Stimulated activated naive CD8-positive, alpha-beta T cell treated with anti-CD3 and anti-CD28 coated beads, Interleukin-15, Interleukin-2, amounts not matched to agents 100 ng/mL and 50 ng/mL, for 24 hours (primary cell): Measurements from ENCODE around the gene QRFP.

Experiments
- H3K27ac Mint-ChIP-seq: one replicate; pipeline ENCODE4 v1.8.0; 2021; ENCODE audit warnings: mild to moderate bottlenecking, mixed read lengths
- H3K27me3 Mint-ChIP-seq: one replicate; pipeline ENCODE4 v1.8.0; 2021; ENCODE audit warnings: mixed read lengths
- H3K36me3 Mint-ChIP-seq: one replicate; pipeline ENCODE4 v1.8.0; 2021; ENCODE audit warnings: low read depth, mixed read lengths
- H3K4me1 Mint-ChIP-seq: one replicate; pipeline ENCODE4 v1.8.0; 2021; ENCODE audit warnings: low read depth, mixed read lengths
- H3K4me3 Mint-ChIP-seq: one replicate; pipeline ENCODE4 v1.8.0; 2021; ENCODE audit warnings: mild to moderate bottlenecking, mixed read lengths
- H3K9me3 Mint-ChIP-seq: one replicate; pipeline ENCODE4 v1.8.0; 2021; ENCODE audit warnings: mixed read lengths

The QRFP gene

GRCh38 chr9:130905125-130905901 lies 8.7 kb upstream of the QRFP start:
- Mint-ChIP-seq H3K4me1 (no peaks in the 10 kb centered on the region), H3K27me3 (no peaks in the 10 kb centered on the region), H3K36me3 (no peaks in the 10 kb centered on the region), H3K27ac (no peak overlapping the region), H3K9me3 (no peaks in the 10 kb centered on the region), H3K4me3 (no peak overlapping the region)

- no peaks in the 10 kb centered on the region for H3K27me3 Mint-ChIP-seq
- H3K27ac Mint-ChIP-seq: no peak overlapping the region
- no peak overlapping the region for H3K4me3 Mint-ChIP-seq
- no peaks in the 10 kb centered on the region for H3K9me3 Mint-ChIP-seq
- no peaks in the 10 kb centered on the region for H3K4me1 Mint-ChIP-seq
- H3K36me3 Mint-ChIP-seq: no peaks in the 10 kb centered on the region
Measured at GRCh38 chr9:130904070-130905044, 7.7 kb upstream of the QRFP start.

GRCh38 chr9:130903194-130904069 lies 6.8 kb upstream of the QRFP start:
- Mint-ChIP-seq H3K27ac (no peak overlapping the region), H3K9me3 (no peaks in the 10 kb centered on the region), H3K36me3 (no peaks in the 10 kb centered on the region), H3K27me3 (no peaks in the 10 kb centered on the region), H3K4me3 (no peak overlapping the region), H3K4me1 (no peaks in the 10 kb centered on the region)

- H3K36me3 Mint-ChIP-seq: no peaks in the 10 kb centered on the region
- no peak overlapping the region for H3K4me3 Mint-ChIP-seq
- no peak overlapping the region for H3K27ac Mint-ChIP-seq
- H3K4me1 Mint-ChIP-seq: no peaks in the 10 kb centered on the region
- no peaks in the 10 kb centered on the region for H3K27me3 Mint-ChIP-seq
- no peaks in the 10 kb centered on the region for H3K9me3 Mint-ChIP-seq
Measured at GRCh38 chr9:130902204-130903185, 5.9 kb upstream of the QRFP start.

- H3K27ac Mint-ChIP-seq: no peak overlapping the region
- H3K4me1 Mint-ChIP-seq: no peaks in the 10 kb centered on the region
- H3K27me3 Mint-ChIP-seq: no peaks in the 10 kb centered on the region
- H3K9me3 Mint-ChIP-seq: no peaks in the 10 kb centered on the region
- H3K36me3 Mint-ChIP-seq: no peaks in the 10 kb centered on the region
- H3K4me3 Mint-ChIP-seq: no peak overlapping the region
Measured at GRCh38 chr9:130901498-130902203, 5.0 kb upstream of the QRFP start.

GRCh38 chr9:130900701-130901497 lies 4.3 kb upstream of the QRFP start:
- Mint-ChIP-seq H3K4me1 (no peaks in the 10 kb centered on the region), H3K27me3 (no peaks in the 10 kb centered on the region), H3K27ac (no peak overlapping the region), H3K9me3 (no peaks in the 10 kb centered on the region), H3K4me3 (no peak overlapping the region), H3K36me3 (no peaks in the 10 kb centered on the region)

- H3K4me3 Mint-ChIP-seq: no peak overlapping the region
- no peak overlapping the region for H3K27ac Mint-ChIP-seq
- H3K4me1 Mint-ChIP-seq: no peaks in the 10 kb centered on the region
- H3K9me3 Mint-ChIP-seq: no peaks in the 10 kb centered on the region
- no peaks in the 10 kb centered on the region for H3K36me3 Mint-ChIP-seq
- no peaks in the 10 kb centered on the region for H3K27me3 Mint-ChIP-seq
Measured at GRCh38 chr9:130899051-130899748, 2.6 kb upstream of the QRFP start.

GRCh38 chr9:130898552-130898852 lies 1.9 kb upstream of the QRFP start:
- H3K27ac Mint-ChIP-seq: no peak overlapping the region
- no peak overlapping the region for H3K4me3 Mint-ChIP-seq
- H3K9me3 Mint-ChIP-seq: no peaks in the 10 kb centered on the region
- H3K27me3 Mint-ChIP-seq: no peaks in the 10 kb centered on the region
- no peaks in the 10 kb centered on the region for H3K4me1 Mint-ChIP-seq
- H3K36me3 Mint-ChIP-seq: no peaks in the 10 kb centered on the region

GRCh38 chr9:130897848-130898551 lies 1.4 kb upstream of the QRFP start:
- H3K4me3 Mint-ChIP-seq: no peak overlapping the region
- H3K27ac Mint-ChIP-seq: no peak overlapping the region
- no peaks in the 10 kb centered on the region for H3K4me1 Mint-ChIP-seq
- no peaks in the 10 kb centered on the region for H3K36me3 Mint-ChIP-seq
- no peaks in the 10 kb centered on the region for H3K9me3 Mint-ChIP-seq
- H3K27me3 Mint-ChIP-seq: no peaks in the 10 kb centered on the region

GRCh38 chr9:130897105-130897751 lies 616 bp upstream of the QRFP start:
- Mint-ChIP-seq H3K4me1 (no peaks in the 10 kb centered on the region), H3K4me3 (no peak overlapping the region), H3K9me3 (no peaks in the 10 kb centered on the region), H3K27me3 (no peaks in the 10 kb centered on the region), H3K36me3 (no peaks in the 10 kb centered on the region), H3K27ac (no peak overlapping the region)

GRCh38 chr9:130895481-130896232 lies 955 bp downstream of the QRFP start:
- H3K27ac Mint-ChIP-seq: no peak overlapping the region
- no peak overlapping the region for H3K4me3 Mint-ChIP-seq
- no peaks in the 10 kb centered on the region for H3K27me3 Mint-ChIP-seq
- H3K9me3 Mint-ChIP-seq: no peaks in the 10 kb centered on the region
- H3K4me1 Mint-ChIP-seq: no peaks in the 10 kb centered on the region
- H3K36me3 Mint-ChIP-seq: no peaks in the 10 kb centered on the region
